Esophagus muscularis mucosa (tissue), 4 donors: Measurements from ENCODE around the gene SEZ6L2. TPM values are rescaled to one million over a fixed set of nuclear protein-coding genes. Genes with fewer than 3 reads are reported as not detected.
A peak's percentile ranks its signal among the peaks of the same experiment; 100 is the strongest.

ENCODE experiments used
- DNase-seq: peaks from one replicate; pipeline ENCODE4 v3.0.0-alpha.2; 2017; ENCODE audit errors: extremely low spot score
- H3K27ac ChIP-seq, 4 donors: fragments of 200-600 bp; sonication (generic); replicated peaks in 1 of 4; 1 replicate in 3 of 4; 2 replicates in 1 of 4; pipeline ENCODE4 v1.5.1; 2016 to 2019; ENCODE audit warnings: mild to moderate bottlenecking in 1 of 4
- H3K27me3 ChIP-seq, 4 donors: fragments of 200-600 bp; sonication (generic); one replicate each; pipeline versions ENCODE4 v1.5.1 to v1.6.0; 2016 to 2019
- H3K36me3 ChIP-seq, 4 donors: fragments of 200-600 bp; sonication (generic); one replicate each; pipeline ENCODE4 v1.5.1; 2016 to 2019
- H3K4me1 ChIP-seq, 4 donors: fragments of 200-600 bp; sonication (generic); one replicate each; pipeline ENCODE4 v1.5.1; 2016 to 2019
- H3K4me3 ChIP-seq, 4 donors: fragments of 200-600 bp; sonication (generic); 1 replicate in 2 of 4; 2 replicates in 2 of 4; pipeline ENCODE4 v1.5.1; 2016 to 2019; ENCODE audit warnings: mild to moderate bottlenecking in 4 of 4, moderate library complexity in 1 of 4
- H3K9me3 ChIP-seq, 4 donors: fragments of 200-600 bp; sonication (generic); 1 replicate in 3 of 4; 2 replicates in 1 of 4; pipeline ENCODE4 v1.5.1; 2016 to 2019
- EP300 ChIP-seq: sonication (generic); formaldehyde crosslinking; IDR thresholded peaks from one replicate; pipeline ENCODE4 v1.6.1; 2017; ENCODE audit warnings: antibody characterized with exemption
- POLR2A ChIP-seq: fragments of 450-650 bp; IDR thresholded peaks from one replicate; pipeline ENCODE4 v1.6.1; 2017; ENCODE audit warnings: antibody characterized with exemption, moderate library complexity, mild to moderate bottlenecking, low read depth
- POLR2AphosphoS5 ChIP-seq, 2 donors: sonication (generic); formaldehyde crosslinking; IDR thresholded peaks; one replicate each; pipeline ENCODE4 v1.6.1; 2017; ENCODE audit warnings: antibody characterized with exemption in 2 of 2
- WGBS: methylation state at CpG from one replicate; pipeline ENCODE4 v1.1.5; 2018; 5-methylcytosine and 5-hydroxymethylcytosine counted together
- intact Hi-C: fragments of 100-400 bp; cut with DNase I; formaldehyde crosslinking; loops from one replicate; pipeline ENCODE4 v1.15.1; 2023
- total RNA-seq, 4 donors: library from RNA; depleted of rRNA; stranded (reverse); fragments of >200 nt; gene quantifications; one replicate each; pipeline versions ENCODE4 v1.1.0 to v1.2.1, GENCODE V29; 2016
- TF ChIP-seq, protein P1 (sequence below), 3 experiments: fragments of 200-600 bp in 2 of 3; fragments of 450-650 bp in 1 of 3; sonication (generic) in 2 of 3; IDR thresholded peaks; one replicate each; pipeline ENCODE4 v1.5.1; 2017 to 2019; ENCODE audit warnings: antibody characterized with exemption in 3 of 3, mild to moderate bottlenecking in 2 of 3, moderate library complexity in 1 of 3

Gene SEZ6L2
- total RNA-seq, 4 donors from 2014 or later: 0.84 to 7.9 (median 1.0) TPM

DNA sequence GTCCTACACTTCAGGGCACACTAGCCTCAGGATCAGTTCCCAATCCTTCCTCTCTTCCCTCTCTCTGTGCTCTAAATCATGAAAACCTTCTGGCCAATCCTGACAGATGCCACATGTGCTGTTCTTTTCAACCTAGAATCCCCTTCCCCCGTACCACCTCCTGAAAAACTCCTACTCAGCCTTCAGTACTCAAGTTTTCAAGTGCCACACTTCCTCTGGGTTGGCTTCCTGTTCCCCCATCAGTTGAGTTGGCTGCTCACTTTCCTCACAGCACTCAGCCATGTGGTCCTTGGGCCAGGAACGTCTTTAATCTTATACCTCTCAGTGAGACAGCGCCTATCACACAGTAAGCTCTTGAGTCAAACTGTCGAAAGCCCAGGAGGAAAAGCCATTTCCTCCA is 4.2 kb upstream of the SEZ6L2 start:
- H3K27ac ChIP-seq: no peak overlapping the region
- H3K4me3 ChIP-seq: no peak overlapping the region
- H3K27me3 ChIP-seq: peaks cover 0 to 27% (median 6%) of the 10 kb centered on the region in 4 donors
- H3K4me1 ChIP-seq: peaks cover 6 to 27% (median 18%) of the 10 kb centered on the region in 4 donors
- TF ChIP-seq POLR2A: no peak
- peaks cover 0 to 8% (median 3%) of the 10 kb centered on the region in 4 donors for H3K36me3 ChIP-seq
- 68% methylated on average over 4 of the region's 4 CpGs for WGBS
- no peak for DNase-seq
- intact Hi-C loops: no loop called here
- H3K9me3 ChIP-seq: no peaks in the 10 kb centered on the region

DNA sequence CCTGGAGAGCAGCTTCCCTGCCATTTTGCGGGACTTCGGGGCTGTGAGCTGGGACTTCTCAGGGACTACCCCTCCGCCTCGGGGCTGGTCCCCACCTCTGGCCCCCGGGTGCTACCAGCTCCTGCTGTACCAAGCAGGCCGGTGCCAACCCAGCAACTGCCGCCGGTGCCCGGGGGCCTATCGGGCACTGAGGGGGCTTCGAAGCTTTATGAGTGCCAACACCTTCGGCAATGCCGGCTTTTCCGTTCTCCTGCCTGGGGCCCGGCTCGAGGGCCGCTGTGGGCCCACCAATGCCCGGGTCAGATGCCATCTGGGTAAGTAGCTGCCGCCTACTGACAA is 2.2 kb upstream of the SEZ6L2 start:
- no peak for TF ChIP-seq POLR2AphosphoS5 (IDR thresholded peaks at IDR 0.05)
- DNase-seq: no peak
- WGBS: 89% methylated on average over 10 of the region's 19 CpGs
- H3K9me3 ChIP-seq: no peaks in the 10 kb centered on the region
- peaks cover 0 to 1% (median under 1%) of the 10 kb centered on the region in 4 donors for H3K36me3 ChIP-seq
- H3K27ac ChIP-seq: no peak overlapping the region
- H3K4me1 ChIP-seq: peaks cover 6 to 27% (median 18%) of the 10 kb centered on the region in 4 donors
- intact Hi-C loops: no loop called here
- no peak overlapping the region for H3K4me3 ChIP-seq
- peaks cover 0 to 47% (median 22%) of the 10 kb centered on the region in 4 donors for H3K27me3 ChIP-seq

DNA sequence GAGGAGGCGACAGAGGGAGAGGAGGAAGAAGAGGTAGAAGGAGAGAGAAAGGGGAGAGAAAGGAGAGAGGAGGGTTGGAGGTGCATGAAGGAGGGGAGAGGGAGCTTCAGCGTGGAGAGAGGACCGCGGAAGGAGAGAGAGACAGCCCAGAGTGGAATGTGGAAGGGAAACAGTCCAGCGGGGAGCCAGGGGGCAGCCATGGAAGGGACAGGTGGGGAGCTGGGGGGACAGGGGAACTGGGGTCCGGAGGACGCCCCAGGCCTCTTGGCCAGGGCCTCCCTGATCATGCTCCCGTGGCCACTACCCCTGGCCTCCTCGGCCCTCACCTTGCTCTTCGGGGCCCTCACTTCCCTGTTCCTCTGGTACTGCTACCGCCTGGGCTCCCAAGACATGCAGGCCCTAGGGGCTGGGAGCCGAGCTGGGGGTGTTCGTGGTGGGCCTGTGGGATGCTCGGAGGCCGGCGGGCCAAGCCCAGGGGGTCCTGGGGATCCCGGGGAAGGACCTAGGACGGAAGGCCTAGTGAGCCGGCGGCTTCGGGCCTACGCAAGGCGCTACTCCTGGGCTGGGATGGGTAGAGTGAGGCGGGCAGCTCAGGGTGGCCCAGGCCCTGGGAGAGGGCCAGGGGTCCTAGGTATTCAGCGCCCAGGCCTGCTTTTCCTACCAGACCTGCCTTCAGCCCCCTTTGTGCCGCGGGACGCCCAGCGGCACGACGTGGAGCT is 1.7 kb upstream of the SEZ6L2 start:
- H3K9me3 ChIP-seq: no peaks in the 10 kb centered on the region
- H3K27ac ChIP-seq: no peak overlapping the region
- no peak for DNase-seq
- no peaks in the 10 kb centered on the region for H3K36me3 ChIP-seq
- no peak for TF ChIP-seq POLR2A
- TF ChIP-seq EP300: no peak
- no peak for TF ChIP-seq POLR2AphosphoS5 (IDR thresholded peaks at IDR 0.05)
- TF ChIP-seq, protein P1, sequence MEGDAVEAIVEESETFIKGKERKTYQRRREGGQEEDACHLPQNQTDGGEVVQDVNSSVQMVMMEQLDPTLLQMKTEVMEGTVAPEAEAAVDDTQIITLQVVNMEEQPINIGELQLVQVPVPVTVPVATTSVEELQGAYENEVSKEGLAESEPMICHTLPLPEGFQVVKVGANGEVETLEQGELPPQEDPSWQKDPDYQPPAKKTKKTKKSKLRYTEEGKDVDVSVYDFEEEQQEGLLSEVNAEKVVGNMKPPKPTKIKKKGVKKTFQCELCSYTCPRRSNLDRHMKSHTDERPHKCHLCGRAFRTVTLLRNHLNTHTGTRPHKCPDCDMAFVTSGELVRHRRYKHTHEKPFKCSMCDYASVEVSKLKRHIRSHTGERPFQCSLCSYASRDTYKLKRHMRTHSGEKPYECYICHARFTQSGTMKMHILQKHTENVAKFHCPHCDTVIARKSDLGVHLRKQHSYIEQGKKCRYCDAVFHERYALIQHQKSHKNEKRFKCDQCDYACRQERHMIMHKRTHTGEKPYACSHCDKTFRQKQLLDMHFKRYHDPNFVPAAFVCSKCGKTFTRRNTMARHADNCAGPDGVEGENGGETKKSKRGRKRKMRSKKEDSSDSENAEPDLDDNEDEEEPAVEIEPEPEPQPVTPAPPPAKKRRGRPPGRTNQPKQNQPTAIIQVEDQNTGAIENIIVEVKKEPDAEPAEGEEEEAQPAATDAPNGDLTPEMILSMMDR (IDR thresholded peaks at IDR 0.05): no peak
- peak overlapping the region; percentile 59 to 68 (median 66) for H3K4me3 ChIP-seq
- 49% methylated on average over 22 of the region's 31 CpGs for WGBS
- peaks cover 0 to 53% (median 22%) of the 10 kb centered on the region in 4 donors for H3K27me3 ChIP-seq
- intact Hi-C loops: no loop called here
- peaks cover 6 to 27% (median 18%) of the 10 kb centered on the region in 4 donors for H3K4me1 ChIP-seq

DNA sequence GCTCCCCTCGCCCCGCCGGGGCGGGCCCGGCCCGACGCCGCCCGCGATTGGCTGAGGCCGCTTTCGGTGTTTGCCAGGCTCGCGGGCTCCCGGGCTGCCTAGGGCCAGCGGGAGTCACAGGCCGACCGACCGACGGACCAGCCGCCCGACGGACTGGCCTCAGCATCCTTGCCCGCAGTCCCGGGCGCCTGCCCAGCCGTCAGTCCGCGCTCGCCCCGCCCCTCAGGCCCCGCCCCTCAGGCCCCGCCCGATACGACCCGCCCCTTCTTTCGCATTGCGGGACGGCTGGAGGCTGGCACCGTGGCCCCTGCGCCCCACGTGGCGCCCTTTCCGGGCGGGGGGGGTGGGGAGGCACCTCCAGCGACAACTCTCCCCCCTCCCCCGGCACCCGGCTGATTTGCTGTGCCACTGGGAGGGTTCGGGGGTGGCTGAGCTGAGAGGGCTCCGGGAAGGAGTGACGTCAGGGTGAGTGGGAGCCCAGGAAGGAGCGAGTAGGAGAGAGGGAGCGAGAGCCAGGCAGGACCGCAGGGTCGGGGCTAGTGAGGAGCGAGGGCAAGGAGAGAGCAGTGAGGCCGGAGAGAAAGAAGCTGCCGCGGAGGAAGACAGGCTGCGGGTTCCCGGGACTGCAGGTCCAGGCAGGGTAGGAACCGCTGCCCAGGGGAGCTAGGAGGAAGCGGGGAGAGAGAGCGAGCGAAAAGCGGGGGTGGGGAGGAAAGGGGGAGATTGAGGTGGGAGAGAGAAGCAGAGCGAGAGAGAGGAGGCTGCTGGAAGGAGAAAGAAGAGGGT is 945 bp upstream of the SEZ6L2 start, which contains the start of gene ASPHD1:
Gene ASPHD1, plus strand, starts transcription at position 387 of the 786 bp plus-strand sequence. CDS start 484 bp downstream, outside the sequence.
- under 1% methylated on average over 23 of the region's 67 CpGs for WGBS
- intact Hi-C loops: no loop called here
- DNase-seq: no peak
- peaks cover 6 to 27% (median 18%) of the 10 kb centered on the region in 4 donors for H3K4me1 ChIP-seq
- H3K36me3 ChIP-seq: no peaks in the 10 kb centered on the region
- no peaks in the 10 kb centered on the region for H3K9me3 ChIP-seq
- TF ChIP-seq, protein P1 (IDR thresholded peaks at IDR 0.05): no peak
- TF ChIP-seq POLR2AphosphoS5 (IDR thresholded peaks at IDR 0.05): no peak
- no peak for TF ChIP-seq EP300
- no peak for TF ChIP-seq POLR2A
- H3K27me3 ChIP-seq: peaks cover 0 to 58% (median 22%) of the 10 kb centered on the region in 4 donors
- peak within 1 kb of the TSS; percentile 59 to 68 (median 66) for H3K4me3 ChIP-seq
- peak within 1 kb of the TSS in 1 of 4 donors; percentile 30 for H3K27ac ChIP-seq

DNA sequence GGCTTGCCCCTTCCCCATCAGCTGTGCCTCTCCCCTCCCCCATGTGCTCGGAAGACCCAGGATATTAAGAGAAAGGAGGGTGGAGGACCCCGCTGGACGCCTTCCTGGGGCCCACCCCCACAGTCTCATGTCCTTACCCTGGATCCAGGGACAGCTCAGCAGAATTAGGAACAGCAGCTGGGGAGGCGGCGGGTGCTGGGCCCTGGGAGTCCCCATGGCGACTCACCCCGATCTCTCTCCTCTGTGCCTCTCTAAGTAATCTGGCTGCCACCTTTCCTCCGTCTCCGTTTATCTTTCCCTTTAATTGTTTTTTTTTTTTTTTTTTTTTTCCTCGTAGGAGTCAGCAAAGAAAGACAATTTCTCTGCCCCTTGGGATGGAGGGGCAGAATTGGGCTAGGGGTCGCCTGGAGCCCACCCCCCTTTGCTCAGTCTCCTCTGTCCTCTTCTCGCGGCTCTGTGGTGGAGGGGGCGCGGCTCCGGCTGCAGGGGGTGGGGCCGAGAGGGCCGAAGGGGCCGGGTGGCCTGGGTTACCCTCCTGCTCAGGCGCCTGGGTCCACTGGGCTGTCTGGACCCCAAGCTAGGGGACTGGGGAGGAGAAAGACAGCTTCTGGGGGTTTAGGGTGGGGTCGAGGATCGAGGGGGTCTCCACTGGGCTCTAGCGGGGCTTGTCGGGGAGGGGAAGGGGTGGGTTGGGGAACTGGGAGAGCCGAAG is 390 bp downstream of the SEZ6L2 start:
- Histone ChIP-seq H3K27me3 (peaks cover 0 to 58% (median 22%) of the 10 kb centered on the region in 4 donors), H3K4me3 (peak overlapping the region in 1 of 4 donors; percentile 59), H3K27ac (no peak overlapping the region), H3K36me3 (no peaks in the 10 kb centered on the region), H3K9me3 (no peaks in the 10 kb centered on the region), H3K4me1 (peaks cover 6 to 27% (median 18%) of the 10 kb centered on the region in 4 donors)
- TF ChIP-seq, protein P1 (IDR thresholded peaks at IDR 0.05): no peak
- TF ChIP-seq POLR2A (no peak), EP300 (no peak), POLR2AphosphoS5 (IDR thresholded peaks at IDR 0.05) (no peak)
- WGBS: under 1% methylated on average over 23 of the region's 25 CpGs
- no peak for DNase-seq
- intact Hi-C loops: no loop called here
